Esophagus squamous epithelium (tissue), 5 donors: ENCODE data around the gene PCSK5. TPM values are rescaled to one million over a fixed set of nuclear protein-coding genes. Genes with fewer than 3 reads are reported as not detected.

ENCODE experiments used
- DNase-seq: peaks from one replicate; lab custom pipeline; 2025; lab: John Stamatoyannopoulos, UW
- H3K27ac ChIP-seq, 4 donors: fragments of 200-600 bp; sonication (generic); one replicate each; pipeline ENCODE4 v1.5.1; 2016 to 2019; ENCODE audit warnings: mild to moderate bottlenecking in 1 of 4
- H3K27me3 ChIP-seq, 4 donors: fragments of 200-600 bp; sonication (generic); 1 replicate in 3 of 4; 2 replicates in 1 of 4; pipeline versions ENCODE4 v1.5.1 to v1.6.0; 2017 to 2021; ENCODE audit warnings: antibody characterized with exemption in 1 of 4
- H3K36me3 ChIP-seq, 3 donors: fragments of 200-600 bp; sonication (generic); one replicate each; pipeline ENCODE4 v1.5.1; 2016 to 2019
- H3K4me1 ChIP-seq, 3 donors: fragments of 200-600 bp; sonication (generic); one replicate each; pipeline ENCODE4 v1.5.1; 2017 to 2019
- H3K4me3 ChIP-seq, 4 donors: fragments of 200-600 bp; sonication (generic); 1 replicate in 3 of 4; 2 replicates in 1 of 4; pipeline ENCODE4 v1.5.1; 2016 to 2019; ENCODE audit warnings: mild to moderate bottlenecking in 2 of 4, moderate library complexity in 1 of 4
- H3K9me3 ChIP-seq, 3 donors: fragments of 200-600 bp; sonication (generic); one replicate each; pipeline ENCODE4 v1.5.1; 2016 to 2019
- POLR2A ChIP-seq, 4 donors: fragments of 450-650 bp; IDR thresholded peaks; one replicate each; pipeline ENCODE4 v1.6.1; 2017; ENCODE audit warnings: antibody characterized with exemption in 4 of 4, mild to moderate bottlenecking in 4 of 4, moderate library complexity in 3 of 4
- WGBS, 2 donors: methylation state at CpG; one replicate each; pipeline ENCODE4 v1.1.5; 2018; 5-methylcytosine and 5-hydroxymethylcytosine counted together
- intact Hi-C: fragments of 100-400 bp; cut with DNase I; formaldehyde crosslinking; loops from one replicate; pipeline ENCODE4 v1.15.0; 2022
- total RNA-seq, 4 donors: library from RNA; depleted of rRNA; stranded (reverse); fragments of >200 nt; gene quantifications; one replicate each; pipeline ENCODE4 v1.1.0, GENCODE V29; 2016
- TF ChIP-seq, protein P1 (sequence below), 6 experiments: fragments of 450-650 bp in 4 of 6; fragments of 200-600 bp in 2 of 6; sonication (generic) in 2 of 6; IDR thresholded peaks; one replicate each; pipeline ENCODE4 v1.5.1; 2016 to 2019; ENCODE audit warnings: antibody characterized with exemption in 6 of 6, mild to moderate bottlenecking in 4 of 6, moderate library complexity in 4 of 6
- donor health status: DM: yes; HTN: yes; CAD: no.

The PCSK5 gene
- total RNA-seq, 4 donors from 2014 or later, result 8.4 to 33.8 (median 24.2) TPM

DNA sequence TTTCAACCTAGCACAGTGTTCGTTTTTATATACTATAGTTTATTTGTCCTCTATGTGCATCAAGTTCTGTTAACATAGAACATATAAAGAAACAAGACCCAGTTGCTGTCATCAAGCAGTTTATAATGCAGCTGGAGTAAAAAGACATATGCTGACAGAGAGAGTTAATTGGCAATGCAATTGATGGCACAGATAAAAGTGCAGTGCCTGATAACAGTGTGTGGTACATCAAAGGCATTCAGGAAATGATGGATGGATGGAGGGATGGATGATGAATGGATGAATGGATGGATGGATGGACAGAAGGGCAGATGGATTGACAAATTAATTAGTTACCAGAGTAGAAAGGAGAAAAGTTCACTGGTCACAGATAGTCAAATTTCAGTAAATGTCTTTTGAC is 264.9 kb downstream of the PCSK5 start:
- peaks cover 0 to 24% (median 0%) of the 10 kb centered on the region in 3 donors for H3K36me3 ChIP-seq
- WGBS, 2 donors, result 77 to 84% methylated on average over 1 of the region's 1 CpG
- no peak overlapping the region for H3K27ac ChIP-seq
- no peaks in the 10 kb centered on the region for H3K27me3 ChIP-seq
- DNase-seq, result no peak
- H3K4me3 ChIP-seq, result no peak overlapping the region
- TF ChIP-seq POLR2A (IDR thresholded peaks at IDR 0.05), result no peak
- TF ChIP-seq, protein P1, sequence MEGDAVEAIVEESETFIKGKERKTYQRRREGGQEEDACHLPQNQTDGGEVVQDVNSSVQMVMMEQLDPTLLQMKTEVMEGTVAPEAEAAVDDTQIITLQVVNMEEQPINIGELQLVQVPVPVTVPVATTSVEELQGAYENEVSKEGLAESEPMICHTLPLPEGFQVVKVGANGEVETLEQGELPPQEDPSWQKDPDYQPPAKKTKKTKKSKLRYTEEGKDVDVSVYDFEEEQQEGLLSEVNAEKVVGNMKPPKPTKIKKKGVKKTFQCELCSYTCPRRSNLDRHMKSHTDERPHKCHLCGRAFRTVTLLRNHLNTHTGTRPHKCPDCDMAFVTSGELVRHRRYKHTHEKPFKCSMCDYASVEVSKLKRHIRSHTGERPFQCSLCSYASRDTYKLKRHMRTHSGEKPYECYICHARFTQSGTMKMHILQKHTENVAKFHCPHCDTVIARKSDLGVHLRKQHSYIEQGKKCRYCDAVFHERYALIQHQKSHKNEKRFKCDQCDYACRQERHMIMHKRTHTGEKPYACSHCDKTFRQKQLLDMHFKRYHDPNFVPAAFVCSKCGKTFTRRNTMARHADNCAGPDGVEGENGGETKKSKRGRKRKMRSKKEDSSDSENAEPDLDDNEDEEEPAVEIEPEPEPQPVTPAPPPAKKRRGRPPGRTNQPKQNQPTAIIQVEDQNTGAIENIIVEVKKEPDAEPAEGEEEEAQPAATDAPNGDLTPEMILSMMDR (IDR thresholded peaks at IDR 0.05), result no peak
- H3K9me3 ChIP-seq, result no peaks in the 10 kb centered on the region
- intact Hi-C loops, result no loop called here
- H3K4me1 ChIP-seq, result no peaks in the 10 kb centered on the region

DNA sequence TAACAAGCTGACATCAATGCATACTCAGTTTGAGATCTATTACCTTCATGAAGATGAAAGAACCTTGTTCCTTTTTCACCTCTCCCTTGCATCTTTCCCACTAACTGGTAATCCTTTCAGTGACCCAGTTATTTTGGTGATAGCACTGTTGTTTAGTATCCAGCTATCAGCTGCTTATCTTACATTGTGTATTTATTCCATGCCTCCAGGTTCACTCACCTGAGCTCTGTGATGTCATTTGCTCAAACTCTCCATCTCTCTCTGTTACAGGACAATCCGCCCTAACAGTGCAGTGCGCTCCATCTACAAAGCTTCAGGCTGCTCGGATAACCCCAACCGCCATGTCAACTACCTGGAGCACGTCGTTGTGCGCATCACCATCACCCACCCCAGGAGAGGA is 268.2 kb downstream of the PCSK5 start:
- H3K27ac ChIP-seq, result no peak overlapping the region
- no peaks in the 10 kb centered on the region for H3K27me3 ChIP-seq
- peaks cover 0 to 54% (median 0%) of the 10 kb centered on the region in 3 donors for H3K36me3 ChIP-seq
- no peak for TF ChIP-seq POLR2A (IDR thresholded peaks at IDR 0.05)
- TF ChIP-seq, protein P1 (IDR thresholded peaks at IDR 0.05), result no peak
- DNase-seq, result no peak
- H3K4me3 ChIP-seq, result no peak overlapping the region
- H3K4me1 ChIP-seq, result peaks cover 0 to 22% (median 5%) of the 10 kb centered on the region in 3 donors
- intact Hi-C loops, result no loop called here
- H3K9me3 ChIP-seq, result no peaks in the 10 kb centered on the region
- 85 to 97% methylated on average over 4 to 7 of the region's 7 CpGs for WGBS, 2 donors

DNA sequence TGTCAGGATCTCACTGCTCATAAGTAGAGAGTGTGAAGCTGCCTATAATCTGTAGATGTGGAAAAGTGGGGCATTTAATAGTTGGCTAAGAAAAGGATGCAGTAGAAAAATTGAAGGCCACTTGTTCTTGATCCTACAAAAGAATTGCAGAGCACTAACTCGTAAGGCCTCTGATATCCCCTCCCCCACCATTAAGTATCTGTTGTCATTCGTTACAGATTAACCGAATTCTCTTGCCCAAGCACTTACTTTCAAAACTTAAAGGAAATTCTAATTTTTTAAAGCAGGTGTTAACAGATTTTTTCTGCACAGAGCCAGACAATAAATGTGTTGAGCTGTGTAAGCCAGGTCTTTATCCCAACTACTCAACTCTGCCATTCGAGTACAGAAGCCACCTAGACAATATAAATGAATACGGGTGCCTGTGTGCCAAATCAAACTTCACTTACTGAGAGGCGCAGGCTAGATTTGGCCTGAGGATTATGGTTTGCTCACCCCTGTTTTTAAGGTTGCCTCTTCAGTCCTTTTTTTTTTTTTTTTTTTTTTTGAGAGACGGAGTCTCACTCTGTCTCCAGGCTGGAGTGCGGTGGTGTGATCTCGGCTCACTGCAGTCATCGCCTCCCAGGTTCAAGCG is 268.9 kb downstream of the PCSK5 start:
- 87 to 92% methylated on average over 9 to 11 of the region's 11 CpGs for WGBS, 2 donors
- H3K36me3 ChIP-seq, result peaks cover 0 to 57% (median 0%) of the 10 kb centered on the region in 3 donors
- H3K27me3 ChIP-seq, result no peaks in the 10 kb centered on the region

DNA sequence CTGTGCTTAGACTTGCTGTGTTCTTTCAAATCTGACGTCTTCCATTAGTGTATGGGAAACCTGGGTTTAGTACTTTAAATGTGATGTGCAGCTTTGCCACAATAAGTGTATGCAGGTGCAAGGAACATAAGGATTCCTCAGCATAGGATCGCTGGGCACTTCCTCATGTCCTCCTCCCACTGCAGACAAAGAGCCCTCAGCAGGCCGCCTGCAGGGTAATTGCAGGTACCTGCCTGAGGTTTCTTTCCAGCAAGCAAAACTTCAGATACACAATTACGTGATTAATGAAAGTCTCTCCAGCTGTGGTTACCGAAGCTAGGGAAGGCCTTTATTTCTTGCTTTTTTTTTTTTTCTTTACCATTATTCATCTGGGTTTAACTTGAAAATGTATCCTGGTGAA is 270.6 kb downstream of the PCSK5 start:
- Histone ChIP-seq H3K27me3 (no peaks in the 10 kb centered on the region), H3K27ac (no peak overlapping the region), H3K4me1 (peaks cover 0 to 22% (median 5%) of the 10 kb centered on the region in 3 donors), H3K4me3 (no peak overlapping the region), H3K9me3 (no peaks in the 10 kb centered on the region), H3K36me3 (peaks cover 0 to 68% (median 0%) of the 10 kb centered on the region in 3 donors)
- TF ChIP-seq, protein P1 (IDR thresholded peaks at IDR 0.05), result no peak
- TF ChIP-seq POLR2A (IDR thresholded peaks at IDR 0.05), result no peak
- intact Hi-C loops, result no loop called here
- 50 to 52% methylated on average over 4 to 5 of the region's 5 CpGs for WGBS, 2 donors
- no peak for DNase-seq

More for the DNA sequence above, 268.9 kb downstream of the PCSK5 start:
- Histone ChIP-seq H3K4me3 (no peak overlapping the region), H3K9me3 (no peaks in the 10 kb centered on the region), H3K4me1 (peaks cover 0 to 22% (median 5%) of the 10 kb centered on the region in 3 donors), H3K27ac (no peak overlapping the region)
- intact Hi-C loops, result no loop called here
- TF ChIP-seq, protein P1 (IDR thresholded peaks at IDR 0.05), result no peak
- no peak for TF ChIP-seq POLR2A (IDR thresholded peaks at IDR 0.05)
- DNase-seq, result no peak

DNA sequence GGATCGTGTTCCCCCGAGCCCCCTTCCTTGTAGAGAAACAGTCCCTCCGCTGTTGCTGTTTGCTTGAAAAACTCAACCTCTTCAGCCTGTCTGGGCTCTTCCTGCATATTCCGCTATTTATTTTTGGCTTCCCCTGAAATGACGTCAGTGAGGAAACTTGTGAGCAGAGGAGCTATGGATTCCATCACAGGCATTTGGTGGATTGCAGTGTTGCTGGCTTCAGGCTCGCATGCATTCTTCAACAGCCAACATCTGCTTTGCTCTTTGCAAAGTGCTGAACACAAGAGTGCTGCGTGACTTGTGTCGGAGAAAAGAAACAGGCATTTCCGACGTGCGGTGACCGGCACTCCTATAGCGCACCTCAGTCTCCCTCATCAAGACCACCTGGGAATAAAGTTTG is 271.1 kb downstream of the PCSK5 start:
- Histone ChIP-seq H3K27me3 (no peaks in the 10 kb centered on the region), H3K9me3 (no peaks in the 10 kb centered on the region), H3K4me1 (peaks cover 0 to 22% (median 5%) of the 10 kb centered on the region in 3 donors), H3K4me3 (no peak overlapping the region), H3K36me3 (peaks cover 0 to 68% (median 0%) of the 10 kb centered on the region in 3 donors), H3K27ac (peak overlapping the region in 2 of 4 donors; percentile 14 to 37)
- no peak for TF ChIP-seq POLR2A (IDR thresholded peaks at IDR 0.05)
- TF ChIP-seq, protein P1 (IDR thresholded peaks at IDR 0.05), result no peak
- intact Hi-C loops, result no loop called here
- 68 to 82% methylated on average over 13 of the region's 13 CpGs for WGBS, 2 donors
- DNase-seq, result no peak
